Mesenteric fat pad (tissue), 1 donor: Measurements from ENCODE around the gene GEMIN8. TPM values are rescaled to one million over a fixed set of nuclear protein-coding genes. Genes with fewer than 3 reads are reported as not detected.

Experiments used
- DNase-seq: peaks from one replicate; pipeline ENCODE4 v3.0.0-alpha.2; 2020; ENCODE audit warnings: low spot score
- total RNA-seq: library from RNA; stranded (reverse); fragmentation: NEBNext Ultra II Directional; extraction: Animal tissue kit (Norgen Biotek cat#: 25700); gene quantifications from one replicate; pipeline ENCODE4 v1.2.1, GENCODE V29; 2021
- donor health status: DM: yes; HTN: yes; CAD: no.

The GEMIN8 gene
- total RNA-seq, 1 donor from 2014 or later = 16.3 TPM

- DNase-seq = no peak
Measured at GRCh38 chrX:14015941-14016340, 13.8 kb downstream of the GEMIN8 start.

- DNase-seq = no peak
Measured at GRCh38 chrX:14015294-14015693, 14.4 kb downstream of the GEMIN8 start.

- DNase-seq = no peak
Measured at GRCh38 chrX:14014526-14014925, 15.2 kb downstream of the GEMIN8 start.

- no peak for DNase-seq
Measured at GRCh38 chrX:14013054-14013453, 16.6 kb downstream of the GEMIN8 start.

DNA sequence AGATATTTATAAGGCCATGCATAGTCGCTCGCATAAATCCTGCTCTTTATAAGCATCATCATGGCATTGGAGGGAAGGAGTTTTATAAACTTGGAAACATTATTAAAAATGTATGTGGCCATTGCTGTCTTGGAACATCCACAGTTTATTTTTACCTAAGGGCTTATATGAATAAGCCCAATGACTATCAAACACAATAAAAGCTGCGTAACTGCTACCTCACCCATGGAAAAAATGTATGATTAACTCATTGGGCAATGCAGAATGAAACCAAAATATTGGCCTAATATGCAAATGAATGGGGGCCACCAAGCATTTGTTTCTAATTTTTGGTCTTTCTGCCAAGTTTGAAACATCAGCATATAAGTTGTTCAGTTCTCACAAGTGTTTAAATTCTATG is 19.1 kb downstream of the GEMIN8 start:
- no peak for DNase-seq

DNA sequence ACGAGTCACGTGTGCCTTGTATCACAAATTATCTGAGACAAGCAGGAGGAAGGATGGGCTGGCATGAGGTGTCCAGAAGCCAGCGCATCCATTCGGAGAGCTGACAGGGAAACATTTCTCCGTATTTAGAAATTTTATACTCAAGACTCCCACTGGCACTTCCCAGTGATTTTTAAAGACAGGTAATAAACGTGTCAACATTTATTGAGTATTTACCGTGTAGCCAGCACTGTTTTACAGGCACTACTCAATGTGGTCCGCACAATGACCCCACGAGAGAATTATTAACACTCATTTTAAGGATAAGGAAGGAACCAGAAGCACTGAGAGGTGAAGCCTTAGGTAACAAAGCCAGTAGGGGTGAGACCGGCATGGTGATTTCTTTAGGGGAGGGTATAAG is 23.2 kb downstream of the GEMIN8 start:
- no peak for DNase-seq

GRCh38 chrX:14003876-14004425 is 25.7 kb downstream of the GEMIN8 start:
- no peak for DNase-seq

DNA sequence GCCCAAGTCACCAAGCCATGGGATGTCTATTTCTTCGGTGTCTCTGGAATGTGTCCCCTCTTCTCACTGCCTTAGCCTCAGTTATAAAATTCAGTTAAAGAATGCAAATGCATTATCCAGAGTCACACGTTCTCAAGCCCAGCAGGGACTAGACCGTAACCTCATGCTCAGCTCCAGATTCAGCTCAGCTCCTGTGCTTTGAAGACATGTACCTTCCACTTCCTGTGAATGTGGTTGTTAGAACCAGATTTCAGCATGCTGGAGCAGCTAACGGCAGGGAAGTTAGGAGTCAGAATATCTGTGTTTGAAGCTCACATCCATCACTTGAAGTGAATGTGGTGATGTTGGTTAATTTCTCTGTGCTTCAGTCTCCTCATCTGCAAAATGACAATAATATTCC is 26.7 kb downstream of the GEMIN8 start:
- DNase-seq = no peak

DNA sequence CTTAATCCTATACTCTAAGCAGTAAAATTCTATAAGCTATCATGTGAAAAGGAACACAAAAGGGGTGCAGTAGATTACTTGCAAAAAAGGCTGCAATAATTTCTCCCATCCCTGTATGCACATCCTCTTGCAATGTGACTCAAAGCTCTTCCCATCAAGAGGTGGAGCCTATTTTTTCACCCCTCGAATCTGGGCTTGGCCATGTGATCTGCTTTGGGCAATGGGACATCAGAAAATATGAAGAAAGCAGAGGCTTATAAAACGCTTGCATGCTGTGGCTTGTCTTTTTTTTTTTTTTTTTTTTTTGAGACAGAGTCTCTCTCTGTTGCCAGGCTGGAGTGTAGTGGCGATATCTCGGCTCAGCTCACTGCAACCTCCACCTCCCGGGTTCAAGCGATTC is 33.0 kb downstream of the GEMIN8 start:
- no peak for DNase-seq

GRCh38 chrX:13994536-13995080 is 35.1 kb downstream of the GEMIN8 start:
- DNase-seq = no peak

GRCh38 chrX:13994104-13994503 is 35.6 kb downstream of the GEMIN8 start:
- no peak for DNase-seq

- no peak for DNase-seq
Measured at GRCh38 chrX:13990126-13990800, 39.4 kb downstream of the GEMIN8 start.

GRCh38 chrX:13985697-13986435 is 43.8 kb downstream of the GEMIN8 start:
- no peak for DNase-seq

DNA sequence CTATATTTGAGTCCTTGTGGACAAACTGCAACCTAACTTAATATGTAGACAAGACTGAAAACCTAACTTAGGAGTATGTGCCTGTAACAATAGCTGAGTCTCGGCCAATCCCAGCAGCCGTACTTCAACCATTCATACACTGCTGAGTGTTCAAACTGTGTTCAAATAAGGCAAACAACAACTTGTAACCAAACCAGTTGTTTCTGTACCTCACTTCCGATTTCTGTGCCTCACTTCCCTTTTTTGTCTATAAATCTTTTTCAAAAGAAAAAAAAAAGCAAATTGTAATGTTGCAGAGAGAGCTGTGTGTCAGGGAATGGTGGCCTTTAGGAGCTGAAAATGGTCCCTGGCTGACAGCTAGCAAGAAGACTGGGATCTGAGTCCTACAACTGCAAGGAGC is 46.0 kb downstream of the GEMIN8 start:
- DNase-seq = no peak

DNA sequence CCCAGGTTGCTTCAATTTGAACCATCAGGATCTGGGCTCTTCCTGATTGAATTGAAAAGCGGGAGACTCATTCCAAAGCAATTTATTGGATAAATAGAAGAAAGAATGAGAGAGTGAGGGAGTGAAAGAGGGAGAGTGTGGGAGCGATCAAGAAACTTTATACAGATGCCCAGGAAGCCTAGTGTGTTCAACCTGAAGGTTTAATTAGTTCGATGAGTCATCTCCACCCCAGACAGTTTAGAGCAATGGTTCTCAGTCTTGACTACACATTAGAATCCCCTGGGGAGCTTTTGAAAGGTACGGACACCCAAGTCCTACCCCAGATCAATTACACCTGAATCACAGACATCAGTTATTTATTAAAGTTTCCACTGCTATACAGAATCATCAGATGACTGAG is 61.5 kb downstream of the GEMIN8 start:
- DNase-seq = no peak

GRCh38 chrX:13967636-13968035 is 62.1 kb downstream of the GEMIN8 start:
- DNase-seq = no peak

- no peak for DNase-seq
Measured at GRCh38 chrX:13966793-13967125, 62.9 kb downstream of the GEMIN8 start.

GRCh38 chrX:13966071-13966792 is 63.5 kb downstream of the GEMIN8 start:
- no peak for DNase-seq

DNA sequence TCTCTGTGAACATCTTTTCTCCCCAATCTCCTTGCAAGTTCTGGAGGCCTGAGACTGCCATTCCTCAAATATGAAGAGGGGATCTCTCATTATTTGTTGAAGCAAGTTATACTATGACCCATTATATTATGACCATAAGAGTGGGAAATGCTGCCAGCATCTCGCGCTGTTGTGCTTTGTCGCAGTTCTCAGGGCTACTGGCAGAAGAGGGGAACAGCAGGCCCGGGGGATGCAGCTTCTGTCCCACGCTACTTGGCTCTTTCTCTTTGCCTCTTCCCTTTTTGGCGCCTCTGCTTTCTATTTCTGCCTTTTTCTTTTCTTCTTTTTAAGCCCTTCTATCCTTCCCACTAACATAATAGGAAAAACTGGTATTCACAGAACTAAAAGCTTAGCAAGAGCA is 64.2 kb downstream of the GEMIN8 start:
- DNase-seq = no peak

GRCh38 chrX:13956998-13957397 is 72.7 kb downstream of the GEMIN8 start:
- DNase-seq = no peak
